HCEC 1CT (cell line): Measurements from ENCODE around the gene IL7R.
A peak's percentile ranks its signal among the peaks of the same experiment; 100 is the strongest.
"Not testable (repeated sequence)": the region's sequence is repeated elsewhere in the genome, so short reads cannot be mapped to it uniquely, and the experiment has no call there.

Experiments
- DNase-seq: peaks from one replicate; pipeline ENCODE4 v3.0.0-alpha.2; 2017

IL7R gene

GRCh38 chr5:35877655-35878054 lies 21.0 kb downstream of the IL7R start:
- no peak for DNase-seq

GRCh38 chr5:35878079-35878478 lies 21.4 kb downstream of the IL7R start:
- DNase-seq, result no peak

- no peak for DNase-seq
Observed at GRCh38 chr5:35879096-35879495, 22.4 kb downstream of the IL7R start.

GRCh38 chr5:35879649-35880048 lies 23.0 kb downstream of the IL7R start:
- no peak for DNase-seq

- DNase-seq, result no peak
Observed at GRCh38 chr5:35880156-35880555, 23.5 kb downstream of the IL7R start.

- no peak for DNase-seq
Observed at GRCh38 chr5:35881758-35882157, 25.1 kb downstream of the IL7R start.

- peak; percentile 93 for DNase-seq
Observed at GRCh38 chr5:35884191-35884769, 27.6 kb downstream of the IL7R start.

- no peak for DNase-seq
Observed at GRCh38 chr5:35884773-35885172, 28.1 kb downstream of the IL7R start.

- DNase-seq, result no peak
Observed at GRCh38 chr5:35886381-35886780, 29.7 kb downstream of the IL7R start.

GRCh38 chr5:35887321-35888100 lies 30.8 kb downstream of the IL7R start:
- peak; percentile 18 for DNase-seq

- DNase-seq, result no peak
Observed at GRCh38 chr5:35890021-35891020, 33.6 kb downstream of the IL7R start.

- DNase-seq, result not testable (repeated sequence)
Observed at GRCh38 chr5:35892799-35893198, 36.1 kb downstream of the IL7R start.

- DNase-seq, result no peak
Observed at GRCh38 chr5:35894131-35894530, 37.4 kb downstream of the IL7R start.

- no peak for DNase-seq
Observed at GRCh38 chr5:35898952-35899660, 42.4 kb downstream of the IL7R start.

- DNase-seq, result no peak
Observed at GRCh38 chr5:35899800-35900199, 43.1 kb downstream of the IL7R start.

GRCh38 chr5:35900972-35901695 lies 44.4 kb downstream of the IL7R start:
- DNase-seq, result no peak

- DNase-seq, result peak; percentile 76
Observed at GRCh38 chr5:35902046-35902672, 45.5 kb downstream of the IL7R start.

GRCh38 chr5:35903631-35904203 lies 47.0 kb downstream of the IL7R start:
- DNase-seq, result no peak

GRCh38 chr5:35904443-35905132 lies 47.9 kb downstream of the IL7R start:
- DNase-seq, result no peak

- DNase-seq, result no peak
Observed at GRCh38 chr5:35908228-35908627, 51.5 kb downstream of the IL7R start.

GRCh38 chr5:35908814-35909213 lies 52.1 kb downstream of the IL7R start:
- no peak for DNase-seq
